CD1c-positive myeloid dendritic cell (primary cell): Measurements from ENCODE around the gene NTM.
"Not testable (repeated sequence)": the region's sequence is repeated elsewhere in the genome, so short reads cannot be mapped to it uniquely, and the experiment has no call there.

Experiments
- DNase-seq: peaks from one replicate; pipeline ENCODE4 v3.0.0-alpha.2; 2016; ENCODE audit errors: extremely low spot score

The NTM gene

DNA sequence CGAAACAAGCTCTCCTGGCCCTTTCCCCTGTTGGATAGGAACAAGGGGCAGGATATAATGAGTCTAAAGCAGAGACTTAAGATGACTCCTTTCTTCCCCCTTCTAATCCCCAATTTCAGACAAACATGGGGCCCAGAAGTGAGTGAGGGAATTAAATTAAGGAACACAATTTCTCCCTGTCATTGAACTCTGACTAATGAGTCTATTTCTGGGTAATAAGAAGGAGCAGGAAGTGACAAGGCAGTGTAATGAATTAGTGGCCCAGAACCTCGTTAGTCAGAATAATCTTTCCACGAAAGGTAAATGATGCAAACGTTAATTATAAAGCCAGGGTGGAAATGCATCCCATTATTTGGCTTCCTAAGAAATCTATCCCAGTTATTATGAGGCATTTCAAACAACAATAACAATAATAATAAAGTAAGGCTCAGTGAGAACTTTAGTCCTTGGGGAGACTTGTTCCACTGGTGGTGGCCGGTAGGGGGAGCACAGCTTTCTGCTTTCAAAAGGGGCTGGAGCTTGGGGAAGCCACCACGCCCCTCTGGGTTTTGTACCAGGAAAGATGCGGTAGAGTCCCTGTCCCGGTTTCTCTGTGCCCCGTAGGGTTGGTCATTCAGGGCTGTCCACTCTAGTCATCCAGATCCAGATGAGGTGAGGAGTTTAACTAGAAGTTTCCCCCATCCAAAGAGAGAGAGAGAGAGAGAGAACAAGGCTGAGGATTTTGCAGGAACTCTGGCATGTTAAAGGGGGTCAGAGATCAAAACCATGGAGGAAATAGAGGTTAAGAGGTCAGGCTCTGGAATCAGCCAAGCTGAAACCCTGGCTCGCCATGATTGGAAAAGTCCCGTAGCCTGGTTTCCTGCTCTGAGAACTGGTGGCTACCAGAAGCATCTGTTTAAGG lies 298.3 kb downstream of the NTM start:
- peak; percentile 60 for DNase-seq

DNA sequence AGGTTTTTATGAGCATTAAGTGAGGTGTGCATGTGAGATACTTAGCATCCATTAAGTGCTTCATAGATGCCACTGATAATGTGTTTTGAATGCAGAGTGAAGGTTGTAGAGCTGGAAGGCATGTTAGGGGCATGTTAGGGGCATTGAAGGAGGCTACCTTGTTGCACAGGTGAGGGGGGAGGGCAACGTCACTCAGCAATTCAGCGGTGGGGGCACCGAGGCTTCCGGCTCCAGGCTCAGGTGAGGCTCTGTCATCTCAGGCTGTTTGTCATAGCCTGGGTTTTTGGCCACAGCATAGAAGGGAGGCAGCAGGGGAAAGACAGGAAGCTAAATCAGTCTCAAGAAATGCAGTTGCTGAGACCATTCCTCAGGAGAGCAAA lies 299.0 kb downstream of the NTM start:
- no peak for DNase-seq

DNA sequence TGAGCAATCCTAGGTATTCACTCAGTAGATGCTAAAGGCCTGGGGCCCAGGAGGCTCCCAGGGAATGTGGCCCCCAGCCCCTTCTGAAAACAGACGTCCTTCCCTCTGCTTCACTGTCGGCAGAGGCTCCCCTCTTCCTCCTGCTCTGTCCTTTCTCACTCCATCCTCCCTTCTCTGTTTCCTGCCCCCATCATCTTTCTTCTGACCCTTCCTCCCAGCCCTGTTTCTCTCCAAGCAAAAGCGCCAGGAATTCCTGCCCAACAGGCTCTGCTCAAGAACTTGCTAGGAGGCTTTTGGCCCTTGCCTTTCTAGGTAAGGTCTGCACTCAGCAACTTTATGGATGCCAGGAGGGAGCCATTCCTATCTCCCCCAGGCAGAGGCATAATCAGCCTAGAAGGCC lies 300.5 kb downstream of the NTM start:
- no peak for DNase-seq

DNA sequence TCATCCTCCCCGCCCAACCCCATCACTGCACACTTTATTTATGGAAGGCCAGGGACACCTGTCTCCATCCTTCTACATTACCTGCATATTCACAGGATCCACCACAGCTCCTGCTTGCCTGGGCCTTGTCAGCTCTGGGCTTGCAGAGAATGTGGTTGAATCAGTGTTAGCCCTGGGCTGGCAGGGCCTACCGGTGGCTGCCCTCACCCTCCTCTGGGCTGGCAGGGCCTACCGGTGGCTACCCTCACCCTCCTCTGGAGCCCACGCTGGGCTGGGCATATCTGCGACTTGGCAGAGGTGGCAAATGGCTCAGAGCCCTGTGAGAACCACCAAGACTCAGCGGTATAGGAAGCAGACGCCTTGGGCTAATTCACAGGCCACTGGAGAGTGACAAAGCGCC lies 300.9 kb downstream of the NTM start:
- DNase-seq, result no peak

DNA sequence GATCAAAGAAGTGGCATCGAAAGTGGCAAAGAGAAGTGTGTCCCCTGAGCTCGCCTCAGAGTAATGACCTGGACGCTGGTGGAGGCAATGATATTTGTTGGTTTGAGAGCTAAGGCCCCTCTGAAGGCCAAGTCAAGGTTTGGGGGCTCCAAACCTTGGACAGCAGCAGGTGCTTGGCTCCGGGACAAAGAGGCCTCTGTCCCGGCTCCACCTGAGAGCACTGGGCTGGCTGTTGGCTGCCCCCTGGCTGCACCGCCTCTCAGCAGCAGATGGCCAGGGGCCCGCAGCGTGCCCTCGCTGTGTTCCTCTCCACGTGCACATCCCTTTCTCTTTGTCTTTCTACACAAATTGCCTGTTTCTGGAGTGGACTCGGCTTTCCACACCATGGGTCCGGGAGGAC lies 301.3 kb downstream of the NTM start:
- DNase-seq, result no peak

DNA sequence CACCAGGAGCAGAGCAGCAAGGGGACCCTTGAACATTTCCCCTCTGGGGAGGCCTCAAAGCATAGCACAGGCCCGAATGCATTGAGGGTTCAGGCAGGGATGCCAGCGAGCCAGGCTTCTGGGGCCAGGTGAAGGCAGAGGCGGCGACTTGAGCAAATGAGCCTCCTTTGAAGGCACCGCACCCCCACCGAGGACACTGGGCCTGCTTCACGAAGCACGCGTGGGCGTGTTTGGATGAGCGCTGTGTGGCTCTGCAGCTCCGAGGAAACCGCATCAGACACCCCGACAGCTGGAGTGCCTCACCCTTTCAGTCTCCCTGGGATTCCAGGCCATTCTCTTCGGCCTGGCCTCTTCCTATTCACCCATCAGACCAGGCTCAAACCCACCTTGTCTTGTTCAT lies 301.8 kb downstream of the NTM start:
- DNase-seq, result no peak

DNA sequence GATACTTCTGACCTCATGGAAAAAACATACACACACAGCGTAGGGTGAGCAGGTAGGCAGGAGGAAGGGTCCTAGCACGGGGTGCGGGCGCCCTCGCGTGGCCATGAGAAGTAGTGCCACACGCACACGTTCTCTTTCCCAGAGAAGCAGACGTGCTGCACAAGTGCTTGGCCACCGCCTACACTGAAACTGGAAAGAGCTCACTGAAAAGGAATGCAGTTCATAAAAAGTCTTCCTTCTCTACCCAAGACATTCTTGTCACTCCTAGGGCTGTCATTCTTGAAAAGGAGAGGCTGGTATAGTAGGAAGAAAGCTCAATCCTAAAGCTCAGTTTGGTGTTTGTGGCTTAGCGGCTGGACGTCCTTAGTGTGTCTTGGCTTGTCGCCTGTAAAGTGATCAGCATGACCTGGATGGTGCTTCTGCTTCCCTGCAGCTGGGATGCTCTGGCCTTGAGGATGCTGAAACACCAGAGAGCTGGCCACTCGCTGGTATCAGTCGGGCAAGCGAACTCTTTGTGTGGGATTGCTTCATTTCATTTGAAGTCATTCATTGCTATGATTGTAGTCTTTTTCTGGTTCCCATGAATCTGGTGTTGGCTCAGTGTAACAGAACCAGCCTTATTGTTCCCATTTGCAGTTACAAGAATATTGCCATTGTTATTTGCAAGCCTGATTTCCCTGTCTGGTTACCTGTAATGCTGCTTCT lies 303.8 kb downstream of the NTM start:
- DNase-seq, result peak; percentile 62

DNA sequence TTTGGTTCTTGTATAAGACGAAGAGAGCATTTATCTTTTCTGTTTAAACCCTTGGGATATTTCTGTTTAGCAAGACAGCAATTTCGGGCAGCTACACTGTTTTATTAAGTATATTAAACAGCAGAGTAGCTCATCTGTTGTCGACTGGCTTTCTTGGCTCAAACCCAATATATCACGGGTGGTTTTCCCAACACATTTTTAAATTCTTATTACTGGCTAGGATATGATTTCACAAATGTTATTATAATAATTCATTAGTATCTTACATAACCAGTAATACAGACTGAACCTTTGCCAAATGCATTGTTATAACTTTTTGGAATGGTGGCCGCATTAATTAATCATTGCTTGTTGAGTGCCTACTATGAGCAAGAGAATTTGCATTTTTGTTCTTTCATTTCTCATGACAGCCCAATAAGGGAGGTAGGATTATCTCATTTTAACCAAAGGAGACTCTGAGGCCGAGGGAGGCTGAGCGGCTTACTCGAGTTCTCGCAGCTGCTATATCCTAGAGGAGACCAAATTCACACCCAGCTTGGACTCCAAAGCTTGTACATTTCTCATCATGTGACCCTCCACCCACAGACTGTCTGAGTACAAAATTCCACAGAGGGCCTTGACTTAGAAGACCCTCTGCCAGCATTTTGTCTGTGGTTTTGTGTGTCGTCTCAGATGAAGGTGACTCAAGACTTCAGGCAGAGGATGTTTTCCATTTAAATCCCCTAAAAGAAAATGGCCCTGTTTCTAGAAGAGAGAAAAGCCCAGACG lies 304.9 kb downstream of the NTM start:
- no peak for DNase-seq

DNA sequence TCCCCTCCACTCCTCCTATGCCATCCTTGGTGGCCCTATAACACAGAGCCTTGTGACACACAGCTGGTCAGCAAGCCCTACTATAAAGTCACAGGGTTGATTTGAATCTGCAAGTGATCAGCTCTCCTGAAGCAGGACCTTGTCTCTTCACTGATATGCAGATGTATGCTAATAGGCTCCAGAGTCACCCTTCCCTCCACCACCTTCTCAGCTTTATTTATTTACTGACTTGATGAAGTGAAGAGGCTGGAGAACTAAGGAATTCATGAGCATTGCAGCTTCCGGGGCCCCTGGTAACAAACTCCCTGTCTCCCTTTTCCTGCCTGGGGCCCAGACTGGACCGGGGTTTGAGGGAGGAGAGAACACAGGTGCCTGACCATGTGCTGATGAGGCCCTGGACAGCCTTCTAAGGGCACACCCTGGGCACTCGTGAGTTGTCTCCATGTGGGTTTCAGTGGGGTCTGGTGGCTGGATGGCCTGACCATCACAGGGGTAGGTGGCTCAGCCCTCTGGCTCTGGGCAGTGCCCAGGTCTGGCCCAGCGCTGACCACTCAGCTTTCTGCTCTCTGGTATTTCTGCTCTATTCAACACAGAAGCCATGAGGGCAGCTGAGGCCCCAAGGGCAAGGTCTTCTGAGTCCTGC lies 307.5 kb downstream of the NTM start:
- no peak for DNase-seq

DNA sequence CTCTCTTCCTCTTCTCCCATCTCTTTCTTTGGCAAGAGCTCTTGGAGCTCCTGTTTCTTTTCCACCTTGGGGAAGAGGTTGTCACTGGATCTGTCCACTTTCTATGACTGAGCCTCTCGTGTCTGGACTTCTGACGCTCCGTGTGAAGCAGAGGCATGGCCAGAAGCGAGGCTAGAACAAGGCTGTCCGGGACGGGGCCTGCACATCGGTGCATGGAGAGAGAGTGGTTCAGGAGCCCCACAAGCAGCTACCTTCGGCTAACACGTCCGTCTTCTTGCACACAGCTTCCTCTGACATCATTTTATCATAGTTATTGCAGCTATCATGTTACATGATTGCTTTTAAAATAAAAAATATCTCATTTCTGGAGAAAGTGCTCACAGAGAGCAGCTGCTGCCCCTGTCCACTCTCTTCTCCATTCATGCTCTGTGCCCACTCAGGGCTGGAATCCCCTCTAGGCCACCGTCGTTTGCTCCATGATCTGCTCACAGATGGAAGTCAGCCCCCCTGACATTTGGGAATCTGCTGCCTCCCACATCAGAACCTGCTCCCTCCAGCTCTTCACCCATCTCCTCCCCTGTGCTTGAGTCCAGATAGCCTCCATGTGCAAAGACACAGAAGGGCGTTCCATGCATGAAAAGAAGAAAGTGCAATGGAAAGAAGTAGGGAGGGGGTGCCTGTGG lies 308.4 kb downstream of the NTM start:
- no peak for DNase-seq

DNA sequence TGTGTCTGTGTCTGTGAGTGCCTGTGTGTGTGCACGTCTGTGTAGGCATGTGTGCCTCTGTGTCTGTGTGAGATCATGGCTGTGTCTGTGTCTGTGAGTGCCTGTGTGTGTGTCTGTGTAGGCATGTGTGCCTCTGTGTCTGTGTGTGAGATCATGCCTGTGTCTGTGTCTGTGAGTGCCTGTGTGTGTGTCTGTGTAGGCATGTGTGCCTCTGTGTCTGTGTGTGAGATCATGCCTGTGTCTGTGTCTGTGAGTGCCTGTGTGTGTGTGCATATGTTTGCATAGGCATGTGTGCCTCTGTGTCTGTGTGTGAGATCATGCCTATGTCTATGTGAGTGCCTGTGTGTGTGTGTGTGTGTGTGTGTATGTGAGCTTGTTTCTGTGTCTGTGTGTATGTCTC lies 310.0 kb downstream of the NTM start:
- not testable (repeated sequence) for DNase-seq

DNA sequence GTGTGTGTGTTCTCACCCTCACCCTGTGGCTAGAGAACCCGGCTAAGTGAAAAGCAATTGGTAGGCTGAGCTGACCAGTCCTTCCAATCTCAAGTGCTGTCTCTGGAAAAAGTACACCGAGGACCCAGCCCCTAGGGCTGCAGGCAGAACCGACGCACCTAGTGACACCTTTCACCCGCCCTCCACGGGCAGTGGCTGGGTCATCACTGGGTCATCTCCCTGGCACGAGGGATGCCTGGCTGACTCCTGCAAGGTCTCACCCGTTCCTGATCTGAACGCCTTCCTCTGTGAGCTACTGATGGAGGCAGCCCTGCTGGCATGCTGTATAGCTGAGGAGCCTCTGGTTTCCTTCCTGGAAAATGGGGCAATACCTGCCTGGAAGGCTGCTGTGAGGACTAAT lies 311.5 kb downstream of the NTM start:
- DNase-seq, result no peak

DNA sequence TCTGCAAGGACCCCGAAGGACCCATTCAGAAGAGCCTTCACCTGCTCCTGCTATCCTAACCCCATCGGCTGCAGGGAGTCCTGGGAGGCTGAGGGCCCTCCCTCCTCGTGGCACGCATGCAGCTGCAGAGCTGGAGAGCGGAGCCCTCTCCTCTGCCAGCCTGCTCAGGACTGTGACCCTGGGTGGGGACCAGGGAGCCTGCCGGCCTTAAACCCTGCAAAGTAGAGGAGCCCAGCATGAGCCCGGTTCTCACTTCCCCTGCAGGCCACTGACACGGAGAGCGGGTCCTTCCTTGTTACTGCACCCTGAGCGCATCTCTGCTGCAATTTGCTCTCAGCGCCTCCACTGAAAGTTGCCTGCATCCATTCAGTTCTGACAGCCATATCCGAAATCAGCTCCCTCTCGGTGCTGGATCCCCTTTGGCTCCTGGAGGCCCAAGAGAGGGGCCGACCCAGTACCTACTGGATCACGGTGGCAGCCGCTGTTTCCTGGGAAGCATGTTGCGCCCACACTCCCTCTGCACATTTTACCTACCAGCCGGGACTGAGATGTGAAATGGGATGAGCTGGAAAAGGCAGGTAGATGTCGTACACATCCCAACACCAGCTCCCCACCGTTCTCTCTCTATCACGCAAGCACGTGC lies 312.1 kb downstream of the NTM start:
- no peak for DNase-seq

DNA sequence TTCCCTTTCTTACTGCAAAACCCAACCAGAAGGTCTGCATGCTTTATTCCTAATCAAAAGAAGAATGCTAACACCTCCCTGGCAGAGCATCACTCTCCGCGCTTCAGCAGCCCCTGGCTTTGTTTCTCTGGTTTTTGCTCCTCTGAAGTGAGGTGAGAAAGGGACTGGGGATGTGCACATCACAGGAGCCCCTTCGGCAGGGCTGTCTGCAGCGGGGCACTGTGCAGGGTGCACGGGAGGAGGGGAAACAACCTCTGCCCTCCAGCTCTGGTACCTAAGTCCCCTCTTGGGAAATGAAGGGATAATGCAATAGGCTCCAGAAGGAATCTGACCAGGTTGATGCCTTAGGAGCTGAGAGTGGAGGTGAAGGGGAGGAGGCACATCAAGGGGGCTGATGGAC lies 312.7 kb downstream of the NTM start:
- no peak for DNase-seq

DNA sequence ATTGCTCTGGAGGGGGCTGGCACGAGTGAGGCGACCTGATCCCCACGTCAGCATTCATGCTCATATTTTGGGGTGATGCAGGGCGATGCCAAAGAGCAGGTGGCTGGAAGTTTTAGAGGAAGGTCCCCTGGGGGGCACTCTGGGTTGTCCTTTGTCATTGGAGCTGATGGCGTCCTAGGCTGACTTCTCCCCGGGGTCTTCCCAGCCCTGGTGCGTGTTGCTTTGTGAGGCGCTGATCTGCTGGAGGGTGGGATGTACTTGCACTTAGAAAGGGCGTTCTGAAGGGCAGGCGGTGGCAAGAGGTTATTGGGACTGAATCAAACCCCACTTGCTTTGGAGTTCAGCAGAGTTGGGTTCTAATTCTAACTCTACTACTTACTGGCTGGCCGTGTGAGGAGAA lies 313.3 kb downstream of the NTM start:
- no peak for DNase-seq

DNA sequence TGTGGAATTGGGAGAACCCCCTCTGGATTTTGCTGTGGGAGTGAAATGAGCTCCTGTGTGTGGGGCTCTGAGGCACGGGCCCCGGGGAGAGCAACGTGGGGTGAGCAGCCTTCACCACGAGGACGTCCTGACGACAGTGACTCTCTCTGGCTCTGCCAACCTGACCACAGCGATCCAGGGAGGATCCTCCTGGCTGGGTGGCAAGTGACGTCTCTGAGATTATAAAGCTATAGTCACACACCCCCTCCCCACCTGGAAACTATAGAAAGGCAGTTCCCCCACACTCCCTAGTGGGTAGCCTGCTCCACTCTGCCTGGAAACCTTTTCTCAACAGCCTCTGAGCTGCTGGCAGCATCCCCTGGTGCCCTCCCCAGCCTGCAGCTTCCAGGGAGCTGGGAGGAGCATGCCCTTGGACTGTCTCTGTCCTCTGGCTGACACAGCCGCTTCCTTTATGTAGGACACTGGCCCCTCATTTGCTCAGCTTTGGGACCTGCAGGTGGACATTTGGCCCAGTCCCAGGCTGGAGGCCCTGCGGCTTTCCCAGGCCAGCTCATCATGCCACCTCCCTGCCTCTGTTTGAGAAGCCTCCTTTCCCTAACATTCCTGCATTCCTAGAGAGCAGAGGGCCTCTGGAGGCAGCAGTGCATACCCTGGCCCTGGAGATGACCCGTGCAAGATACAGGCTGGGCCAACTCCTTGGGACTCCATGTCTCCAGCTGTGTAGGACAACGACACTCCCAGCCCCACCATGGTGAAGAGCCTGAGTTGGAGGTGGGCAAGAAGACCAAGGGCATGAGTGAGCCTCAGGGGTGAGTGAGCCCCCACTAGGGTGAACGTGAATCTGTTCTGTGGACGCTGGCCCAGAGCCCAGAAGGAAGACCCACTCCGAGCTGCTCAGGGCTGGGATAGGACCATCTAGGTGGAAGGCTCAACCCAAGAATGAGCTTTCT lies 314.0 kb downstream of the NTM start:
- DNase-seq, result no peak

DNA sequence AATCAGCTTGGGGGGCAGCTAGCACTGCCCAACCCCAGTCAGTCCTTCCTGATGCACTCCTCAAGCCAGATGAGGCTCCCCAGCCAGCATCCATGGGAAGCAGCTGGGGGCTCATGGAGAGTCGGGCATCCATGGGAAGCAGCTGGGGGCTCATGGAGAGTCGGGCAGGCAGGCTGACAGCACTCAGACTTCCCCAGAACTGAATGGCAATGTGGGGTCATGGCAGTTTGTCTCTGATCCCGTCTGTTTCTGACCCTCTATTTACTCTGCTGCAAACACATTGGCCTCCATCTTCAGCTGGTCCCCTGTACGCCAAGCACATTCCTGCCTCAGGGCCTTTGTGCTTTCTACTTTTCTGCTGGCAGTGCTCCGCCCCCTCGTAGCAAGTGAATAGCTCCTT lies 314.8 kb downstream of the NTM start:
- DNase-seq, result no peak

DNA sequence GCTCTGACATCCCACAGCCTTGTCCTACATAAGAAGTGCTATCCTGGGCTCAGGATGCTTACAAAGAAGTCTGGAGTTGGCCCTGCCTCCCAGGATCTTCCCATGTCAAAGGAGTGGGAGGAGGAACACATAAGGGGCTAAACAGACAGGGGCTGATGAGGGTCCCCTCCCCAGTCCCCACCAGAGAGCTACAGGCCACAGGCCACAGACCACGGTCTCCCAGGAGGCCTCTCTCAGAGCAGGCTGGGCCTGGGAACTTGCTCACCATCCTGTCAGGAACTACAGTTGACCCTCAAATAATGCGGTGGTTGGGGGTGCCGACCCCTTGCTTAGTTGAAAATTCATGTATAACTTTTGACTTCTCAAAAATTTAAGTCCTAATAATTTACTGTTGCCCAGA lies 315.5 kb downstream of the NTM start:
- DNase-seq, result no peak

DNA sequence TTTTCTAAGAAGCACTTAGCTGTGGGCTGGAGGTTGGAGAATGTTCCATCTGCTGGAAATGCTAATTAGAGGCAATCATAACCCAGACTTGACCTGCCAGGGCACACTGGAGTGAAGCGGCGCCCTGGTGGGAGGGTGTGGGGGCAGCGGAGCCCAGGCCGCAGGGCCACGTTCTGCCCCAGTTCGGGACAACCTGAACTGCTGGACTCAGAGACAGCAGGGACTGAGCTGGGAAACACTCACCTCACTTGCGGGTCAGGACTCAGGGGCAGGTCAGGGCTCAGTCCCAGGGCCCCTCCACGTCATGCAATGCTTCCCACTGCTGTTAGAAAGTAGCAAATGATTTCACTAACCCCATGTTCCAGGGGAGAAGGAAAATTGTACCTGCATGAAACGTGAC lies 316.4 kb downstream of the NTM start:
- DNase-seq, result no peak
